Stimulated activated CD4-positive, alpha-beta T cell treated with anti-CD3 and anti-CD28 coated beads, Interleukin-2, amount 100 ng/mL, for 24 hours (primary cell): ENCODE data around the gene PPM1L.

Experiments used
- DNase-seq, 2 donors: peaks; one replicate each; pipeline ENCODE4 v3.0.0-alpha.2; 2020

PPM1L gene

DNA sequence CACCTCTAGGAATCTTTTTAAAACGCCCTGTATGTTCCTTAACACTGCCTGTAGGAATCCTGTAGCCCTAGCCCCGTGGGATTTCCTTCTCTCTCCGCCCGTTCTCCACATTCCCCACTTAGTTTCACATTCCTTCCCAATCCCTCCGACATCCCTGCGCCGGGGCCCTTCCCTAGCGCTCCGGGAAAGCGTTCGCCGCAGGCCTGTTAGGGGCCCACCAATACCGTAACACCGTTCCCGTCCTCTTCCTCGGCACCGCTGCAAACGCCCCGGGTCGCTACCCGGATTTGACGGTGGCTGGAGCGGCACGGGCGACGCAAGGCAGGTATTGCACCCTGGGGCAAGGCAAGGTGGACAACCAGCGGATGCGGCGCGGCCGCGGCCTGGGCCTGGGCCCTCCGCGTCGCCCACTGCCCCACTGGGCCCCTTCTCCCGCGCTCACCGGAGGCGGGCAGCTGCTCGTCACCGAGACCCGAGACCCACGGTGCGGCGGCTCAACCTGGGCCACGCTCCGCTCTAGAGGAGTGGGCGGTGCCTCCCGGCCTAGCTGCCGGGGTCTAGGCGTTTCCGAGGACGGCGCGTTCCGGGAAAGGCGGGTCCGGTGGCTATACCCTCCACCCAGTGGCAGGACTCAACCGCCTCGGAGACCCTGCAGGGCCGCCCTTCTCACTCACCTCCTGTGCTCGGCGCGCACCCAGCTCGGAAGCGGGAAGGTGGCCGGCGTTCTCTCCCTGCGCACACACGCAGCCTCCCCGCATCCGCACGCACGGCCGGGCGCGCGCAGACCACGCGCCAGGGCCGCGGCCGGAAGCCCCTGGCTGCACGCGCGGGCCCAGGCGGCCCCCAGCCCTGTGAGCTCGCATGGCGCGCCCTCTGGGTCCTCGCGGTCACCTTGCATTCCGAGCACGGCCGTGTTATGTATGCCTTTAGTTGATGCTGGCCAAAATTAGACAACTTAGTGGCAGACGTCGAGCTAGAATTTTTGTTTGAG is 348.8 kb downstream of the PPM1L start, which contains the start of gene B3GALNT1:
Gene B3GALNT1, minus strand, starts transcription at position 789 of the 991 bp plus-strand sequence. CDS start 18,595 bp downstream, outside the sequence.
- peak; percentile 18 to 39 for DNase-seq

DNA sequence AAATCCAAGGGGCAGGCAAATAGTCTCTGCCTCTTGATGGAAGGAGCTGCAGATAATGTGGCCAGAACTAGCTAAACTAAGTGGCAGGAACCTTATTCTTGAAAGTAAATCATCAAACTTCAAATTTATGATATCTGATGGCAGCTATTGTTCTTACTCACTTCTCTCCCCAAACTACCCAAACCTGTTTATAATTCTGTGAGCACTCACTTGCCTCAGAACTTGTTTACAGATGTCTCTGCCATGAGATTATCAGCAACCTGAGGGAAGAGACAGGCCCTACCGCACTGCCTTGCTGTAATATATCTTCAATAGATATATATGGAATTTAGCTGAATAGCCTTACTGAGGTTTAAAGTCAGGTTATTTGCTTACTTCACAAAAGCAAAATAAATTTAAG is 351.3 kb downstream of the PPM1L start:
- no peak for DNase-seq

DNA sequence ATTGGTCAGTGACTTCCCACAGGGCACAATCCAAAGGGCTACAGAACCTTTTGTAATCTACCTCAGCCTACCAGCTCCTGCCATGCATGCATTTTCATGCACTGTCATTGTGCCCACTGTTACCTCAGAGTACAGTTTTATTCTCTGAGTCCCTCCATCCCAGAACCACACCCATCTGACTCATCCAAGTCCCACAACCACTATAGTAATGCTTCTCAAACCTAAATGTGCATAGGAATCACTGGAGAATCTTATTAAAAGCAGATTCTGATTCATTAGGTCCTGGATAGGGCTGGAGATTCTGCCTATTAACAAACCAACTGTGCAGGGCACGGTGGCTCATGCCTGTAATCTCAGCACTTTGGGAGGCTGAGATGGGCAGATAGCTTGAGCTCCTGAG is 352.8 kb downstream of the PPM1L start:
- DNase-seq, result no peak

DNA sequence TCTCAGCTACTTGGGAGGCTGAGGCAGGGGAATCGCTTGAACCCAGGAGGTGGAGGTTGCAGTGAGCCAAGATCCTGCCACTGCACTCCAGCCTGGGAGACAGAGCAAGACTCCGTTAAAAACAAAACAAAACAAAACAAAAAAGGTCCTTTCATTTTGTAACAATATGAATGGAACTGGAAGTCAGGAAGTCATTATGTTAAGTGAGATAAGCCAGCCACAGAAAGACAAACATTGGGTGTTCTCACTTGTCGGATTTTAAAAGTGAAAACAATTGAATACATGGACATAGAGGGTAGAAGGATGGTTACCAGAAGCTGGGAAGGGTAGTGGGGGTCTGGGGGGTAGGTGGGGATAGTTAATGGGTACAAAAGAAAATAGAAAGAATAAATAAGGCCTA is 361.6 kb downstream of the PPM1L start:
- DNase-seq, result no peak

DNA sequence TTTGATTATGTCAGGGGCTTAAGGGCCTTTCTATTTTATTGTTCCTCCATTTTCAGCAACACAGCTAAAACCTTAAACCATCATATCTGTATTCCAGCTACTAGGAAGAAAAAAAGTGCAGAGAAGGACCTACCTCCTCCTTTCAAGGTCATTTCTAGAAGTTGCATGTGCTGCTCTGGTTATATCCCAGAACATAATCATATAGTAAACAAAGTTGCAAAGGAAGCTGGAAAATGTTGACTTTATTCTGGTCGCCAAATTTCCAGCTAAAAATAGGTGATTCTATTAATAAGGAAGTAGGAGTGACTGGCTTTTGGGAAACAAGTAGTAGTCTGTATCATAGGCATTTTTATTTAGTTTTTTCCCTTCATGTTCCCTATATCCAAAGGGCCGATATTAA is 370.5 kb downstream of the PPM1L start:
- DNase-seq, result no peak
